Activated CD4-positive, alpha-beta memory T cell treated with anti-CD3 and anti-CD28 coated beads for 36 hours (primary cell): ENCODE results near the gene SLC10A7. TPM values are rescaled to one million over a fixed set of nuclear protein-coding genes. Genes with fewer than 3 reads are reported as not detected.
"Not testable (repeated sequence)": the region's sequence is repeated elsewhere in the genome, so short reads cannot be mapped to it uniquely, and the experiment has no call there.

Experiments used
- CTCF ChIA-PET: fragments of 350-600 bp; sonication (Branson Sonifier 250); formaldehyde crosslinking; loops from one replicate; lab custom pipeline; 2021; ENCODE audit warnings: antibody characterized with exemption, inconsistent platforms; lab: Charles Lee
- POLR2A ChIA-PET: fragments of 350-600 bp; sonication (Branson Sonifier 250); formaldehyde crosslinking; loops from one replicate; lab custom pipeline; 2021; ENCODE audit warnings: antibody characterized with exemption; lab: Charles Lee
- DNase-seq: peaks from one replicate; pipeline ENCODE4 v3.0.0-alpha.2; 2020
- H3K27ac Mint-ChIP-seq: one replicate; pipeline ENCODE4 v1.8.0; 2021; ENCODE audit warnings: mixed read lengths
- H3K27me3 Mint-ChIP-seq: one replicate; pipeline ENCODE4 v1.8.0; 2021; ENCODE audit warnings: mixed read lengths
- H3K36me3 Mint-ChIP-seq: one replicate; pipeline ENCODE4 v1.8.0; 2021; ENCODE audit warnings: mixed read lengths
- H3K4me1 Mint-ChIP-seq: one replicate; pipeline ENCODE4 v1.8.0; 2021; ENCODE audit warnings: low read depth, mixed read lengths
- H3K4me3 Mint-ChIP-seq: one replicate; pipeline ENCODE4 v1.8.0; 2021; ENCODE audit warnings: mild to moderate bottlenecking, mixed read lengths
- H3K9me3 Mint-ChIP-seq: one replicate; pipeline ENCODE4 v1.8.0; 2021; ENCODE audit warnings: mixed read lengths
- intact Hi-C: fragments of 100-400 bp; cut with micrococcal nuclease; formaldehyde crosslinking; loops from one replicate; pipeline ENCODE4 v1.15.1; 2023
- total RNA-seq, 2 experiments: library from RNA; stranded (reverse); gene quantifications; one replicate each; pipeline ENCODE4 v1.2.3, GENCODE V29; 2021

Gene SLC10A7
- total RNA-seq, 2 experiments from 2014 or later = 10.9 to 14.7 TPM

GRCh38 chr4:146381263-146381872 is 140.4 kb downstream of the SLC10A7 start:
- DNase-seq = no peak
- CTCF ChIA-PET = no interaction called here
- Mint-ChIP-seq H3K9me3 (no peaks in the 10 kb centered on the region), H3K27me3 (no peaks in the 10 kb centered on the region), H3K4me1 (no peaks in the 10 kb centered on the region), H3K4me3 (no peak overlapping the region), H3K36me3 (no peaks in the 10 kb centered on the region), H3K27ac (no peak overlapping the region)
- intact Hi-C loops = no loop called here
- POLR2A ChIA-PET = no interaction called here

GRCh38 chr4:146379744-146380143 is 142.0 kb downstream of the SLC10A7 start:
- no peaks in the 10 kb centered on the region for H3K4me1 Mint-ChIP-seq
- CTCF ChIA-PET = no interaction called here
- no peak overlapping the region for H3K4me3 Mint-ChIP-seq
- intact Hi-C loops = no loop called here
- DNase-seq = no peak
- no peaks in the 10 kb centered on the region for H3K27me3 Mint-ChIP-seq
- H3K36me3 Mint-ChIP-seq = no peaks in the 10 kb centered on the region
- no peaks in the 10 kb centered on the region for H3K9me3 Mint-ChIP-seq
- POLR2A ChIA-PET = no interaction called here
- H3K27ac Mint-ChIP-seq = no peak overlapping the region

GRCh38 chr4:146371812-146372211 is 149.9 kb downstream of the SLC10A7 start:
- CTCF ChIA-PET = no interaction called here
- H3K36me3 Mint-ChIP-seq = no peaks in the 10 kb centered on the region
- H3K27ac Mint-ChIP-seq = no peak overlapping the region
- no peaks in the 10 kb centered on the region for H3K27me3 Mint-ChIP-seq
- no peaks in the 10 kb centered on the region for H3K9me3 Mint-ChIP-seq
- intact Hi-C loops = no loop called here
- no peak overlapping the region for H3K4me3 Mint-ChIP-seq
- POLR2A ChIA-PET = no interaction called here
- no peak for DNase-seq
- H3K4me1 Mint-ChIP-seq = no peaks in the 10 kb centered on the region

DNA sequence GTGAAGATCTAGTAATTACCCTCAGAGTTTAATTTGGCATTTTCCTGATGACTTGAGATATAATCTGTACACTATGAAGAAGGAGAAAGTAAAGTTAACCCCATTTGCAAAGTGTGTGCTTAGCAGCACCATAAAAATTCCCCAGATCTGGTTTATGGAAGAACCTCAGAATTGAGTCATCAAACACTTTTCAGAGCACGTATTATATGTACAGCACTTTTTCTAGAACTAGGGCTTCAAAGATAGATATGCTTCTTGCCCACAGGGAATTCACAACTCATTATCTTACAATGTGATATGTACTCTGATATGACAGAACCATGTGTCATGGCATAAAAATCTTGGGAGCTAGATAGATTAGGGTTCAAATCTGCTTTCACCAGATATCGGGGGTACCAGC is 150.9 kb downstream of the SLC10A7 start:
- POLR2A ChIA-PET = no interaction called here
- DNase-seq = no peak
- Mint-ChIP-seq H3K36me3 (no peaks in the 10 kb centered on the region), H3K4me3 (no peak overlapping the region), H3K9me3 (no peaks in the 10 kb centered on the region), H3K27ac (no peak overlapping the region), H3K4me1 (no peaks in the 10 kb centered on the region), H3K27me3 (no peaks in the 10 kb centered on the region)
- intact Hi-C loops = no loop called here
- CTCF ChIA-PET = no interaction called here

- Mint-ChIP-seq H3K36me3 (no peaks in the 10 kb centered on the region), H3K4me3 (no peak overlapping the region), H3K9me3 (no peaks in the 10 kb centered on the region), H3K27me3 (no peaks in the 10 kb centered on the region), H3K4me1 (no peaks in the 10 kb centered on the region), H3K27ac (no peak overlapping the region)
- POLR2A ChIA-PET = no interaction called here
- intact Hi-C loops = no loop called here
- no peak for DNase-seq
- CTCF ChIA-PET = no interaction called here
These were observed 152.3 kb downstream of the SLC10A7 start for GRCh38 chr4:146369446-146369845.

DNA sequence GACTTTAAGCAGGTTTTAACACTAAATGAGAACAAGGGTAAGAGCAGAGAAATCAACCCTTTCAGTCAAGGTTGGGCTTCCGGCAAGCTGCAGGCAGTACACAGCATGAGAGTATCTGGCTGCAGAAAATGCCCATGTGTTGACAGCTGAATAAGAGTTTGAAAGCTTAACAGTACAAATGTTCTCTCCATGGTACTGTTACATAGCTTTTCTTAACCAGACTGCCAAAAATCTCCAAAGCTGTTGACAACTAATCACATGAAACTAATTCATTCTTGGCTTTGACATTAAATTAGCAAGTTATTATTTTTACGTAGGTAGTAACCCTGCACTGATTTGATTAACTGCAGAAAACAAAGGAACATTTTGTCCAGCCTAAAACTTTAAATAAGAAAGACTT is 153.5 kb downstream of the SLC10A7 start:
- H3K27ac Mint-ChIP-seq = no peak overlapping the region
- H3K4me1 Mint-ChIP-seq = no peaks in the 10 kb centered on the region
- H3K4me3 Mint-ChIP-seq = no peak overlapping the region
- intact Hi-C loops = no loop called here
- H3K9me3 Mint-ChIP-seq = peaks cover 11% of the 10 kb centered on the region
- peaks cover 5% of the 10 kb centered on the region for H3K36me3 Mint-ChIP-seq
- ChIA-PET CTCF (interaction anchor here (0.7 kb wide), 1 partner anchor 605 kb away, joined by 3 read pairs; no protein-coding TSS in a partner anchor), POLR2A (no interaction called here)
- H3K27me3 Mint-ChIP-seq = no peaks in the 10 kb centered on the region
- DNase-seq = no peak

GRCh38 chr4:146367347-146367746 is 154.4 kb downstream of the SLC10A7 start:
- intact Hi-C loops = no loop called here
- H3K27ac Mint-ChIP-seq = no peak overlapping the region
- CTCF ChIA-PET = no interaction called here

GRCh38 chr4:146359771-146360170 is 162.0 kb downstream of the SLC10A7 start:
- CTCF ChIA-PET = no interaction called here
- Mint-ChIP-seq H3K9me3 (peaks cover 30% of the 10 kb centered on the region), H3K4me3 (no peak overlapping the region), H3K4me1 (no peaks in the 10 kb centered on the region), H3K27ac (no peak overlapping the region), H3K36me3 (peaks cover 24% of the 10 kb centered on the region), H3K27me3 (no peaks in the 10 kb centered on the region)
- no peak for DNase-seq
- intact Hi-C loops = no loop called here
- POLR2A ChIA-PET = no interaction called here

More at GRCh38 chr4:146367347-146367746, 154.4 kb downstream of the SLC10A7 start:
- Mint-ChIP-seq H3K9me3 (peaks cover 18% of the 10 kb centered on the region), H3K4me1 (no peaks in the 10 kb centered on the region), H3K36me3 (peaks cover 9% of the 10 kb centered on the region), H3K27me3 (no peaks in the 10 kb centered on the region), H3K4me3 (no peak overlapping the region)
- POLR2A ChIA-PET = no interaction called here
- DNase-seq = no peak

GRCh38 chr4:146350114-146350513 is 171.6 kb downstream of the SLC10A7 start:
- CTCF ChIA-PET = not testable (repeated sequence)

DNA sequence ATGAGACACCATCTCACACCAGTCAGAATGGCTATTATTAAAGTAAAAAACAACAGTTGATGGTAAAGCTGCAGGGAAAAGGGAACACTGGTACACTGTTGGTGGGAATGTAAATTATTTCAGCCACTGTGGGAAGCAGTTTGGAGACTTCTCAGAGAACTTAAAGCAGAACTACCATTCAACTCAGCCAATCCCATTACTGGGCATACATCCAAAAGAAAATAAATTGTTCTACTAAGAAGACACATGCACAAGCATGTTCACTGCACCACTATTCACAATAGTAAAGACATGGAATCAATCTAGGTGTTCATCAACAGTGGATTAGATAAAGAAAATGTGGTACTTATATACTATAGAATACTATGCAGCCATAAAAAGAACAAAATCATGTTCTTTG is 172.4 kb downstream of the SLC10A7 start:
- Mint-ChIP-seq H3K4me3 (no peak overlapping the region), H3K4me1 (peaks cover 5% of the 10 kb centered on the region)
- POLR2A ChIA-PET = no interaction called here

More at GRCh38 chr4:146350114-146350513, 171.6 kb downstream of the SLC10A7 start:
- H3K27me3 Mint-ChIP-seq, DNase-seq, intact Hi-C loops, H3K27ac Mint-ChIP-seq, H3K4me3 Mint-ChIP-seq, H3K9me3 Mint-ChIP-seq, H3K4me1 Mint-ChIP-seq, H3K36me3 Mint-ChIP-seq, POLR2A ChIA-PET: not testable (repeated sequence)

GRCh38 chr4:146347822-146348221 is 173.9 kb downstream of the SLC10A7 start:
- no peak overlapping the region for H3K4me3 Mint-ChIP-seq
- intact Hi-C loops = loop anchor here (10.0 kb wide), 1 partner anchor 107 kb away; no protein-coding TSS in a partner anchor
- ChIA-PET POLR2A (no interaction called here), CTCF (no interaction called here)
- no peak overlapping the region for H3K27ac Mint-ChIP-seq
- H3K4me1 Mint-ChIP-seq = peaks cover 5% of the 10 kb centered on the region
- peaks cover 2% of the 10 kb centered on the region for H3K36me3 Mint-ChIP-seq
- no peaks in the 10 kb centered on the region for H3K27me3 Mint-ChIP-seq
- peaks cover 3% of the 10 kb centered on the region for H3K9me3 Mint-ChIP-seq
- DNase-seq = no peak

More for the DNA sequence above, 172.4 kb downstream of the SLC10A7 start:
- Mint-ChIP-seq H3K9me3 (peaks cover 3% of the 10 kb centered on the region), H3K36me3 (peaks cover 2% of the 10 kb centered on the region), H3K27me3 (no peaks in the 10 kb centered on the region), H3K27ac (no peak overlapping the region)
- DNase-seq = no peak
- intact Hi-C loops = loop anchor here (10.0 kb wide), 1 partner anchor 105 kb away; no protein-coding TSS in a partner anchor
- CTCF ChIA-PET = no interaction called here

GRCh38 chr4:146346276-146346675 is 175.5 kb downstream of the SLC10A7 start:
- POLR2A ChIA-PET = no interaction called here
- DNase-seq = no peak
- CTCF ChIA-PET = interaction anchor here (0.7 to 6.2 kb wide), 3 partner anchors 60 to 750 kb away, joined by 3 to 32 read pairs (median 3); no protein-coding TSS in a partner anchor
- Mint-ChIP-seq H3K4me3 (no peak overlapping the region), H3K36me3 (peaks cover 2% of the 10 kb centered on the region), H3K4me1 (peaks cover 5% of the 10 kb centered on the region), H3K27me3 (no peaks in the 10 kb centered on the region), H3K27ac (no peak overlapping the region), H3K9me3 (peaks cover 3% of the 10 kb centered on the region)
- intact Hi-C loops = loop anchor here (1.0 to 10.0 kb wide), 2 partner anchors 109 to 177 kb away; no protein-coding TSS in a partner anchor

DNA sequence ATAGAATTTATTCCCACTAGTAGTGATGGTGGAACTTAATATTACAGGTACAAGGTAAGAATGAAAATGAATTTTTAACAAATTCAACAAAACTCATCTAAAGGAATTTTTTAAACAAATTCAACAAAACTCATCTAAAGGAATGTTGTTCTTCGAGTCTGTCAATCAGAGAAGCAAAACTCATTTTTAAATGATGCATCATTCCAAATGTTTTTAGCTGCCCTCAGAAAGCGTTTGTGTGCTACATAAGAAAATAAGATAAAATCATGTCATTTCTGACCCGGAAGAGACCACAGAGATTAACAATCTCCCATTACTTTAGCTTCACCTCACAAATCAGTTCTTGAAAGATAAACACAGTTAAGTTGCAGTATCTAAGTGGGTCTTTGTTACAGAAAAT is 178.0 kb downstream of the SLC10A7 start:
- Mint-ChIP-seq H3K9me3 (no peaks in the 10 kb centered on the region), H3K36me3 (no peaks in the 10 kb centered on the region), H3K4me3 (no peak overlapping the region), H3K27ac (no peak overlapping the region), H3K27me3 (no peaks in the 10 kb centered on the region), H3K4me1 (peaks cover 3% of the 10 kb centered on the region)
- intact Hi-C loops = loop anchor here (2.0 to 10.0 kb wide), 4 partner anchors 111 to 1249 kb away; partner anchors contain the start of gene SLC10A7
- DNase-seq = no peak
- ChIA-PET POLR2A (no interaction called here), CTCF (interaction anchor here (1.1 to 6.2 kb wide), 5 partner anchors 70 to 755 kb away, joined by 3 to 32 read pairs (median 4); no protein-coding TSS in a partner anchor)
